Activated CD4-positive, CD25-positive, alpha-beta regulatory T cell treated with anti-CD3 and anti-CD28 coated beads, Interleukin-2, amount 50 U/mL, for 72 hours (primary cell): ENCODE results near the gene AKAIN1.

Experiments
- DNase-seq: peaks from one replicate; pipeline ENCODE4 v3.0.0; 2021

Gene AKAIN1

GRCh38 chr18:5158587-5158986 is 38.5 kb downstream of the AKAIN1 start:
- DNase-seq: no peak

GRCh38 chr18:5158172-5158571 is 38.9 kb downstream of the AKAIN1 start:
- no peak for DNase-seq

- DNase-seq: no peak
These were observed 41.2 kb downstream of the AKAIN1 start for GRCh38 chr18:5155907-5156287.

- DNase-seq: no peak
These were observed 41.7 kb downstream of the AKAIN1 start for GRCh38 chr18:5155218-5155906.

GRCh38 chr18:5152343-5153020 is 44.6 kb downstream of the AKAIN1 start:
- DNase-seq: no peak

GRCh38 chr18:5150894-5151293 is 46.2 kb downstream of the AKAIN1 start:
- DNase-seq: no peak

GRCh38 chr18:5146093-5146492 is 51.0 kb downstream of the AKAIN1 start:
- no peak for DNase-seq

- no peak for DNase-seq
These were observed 51.8 kb downstream of the AKAIN1 start for GRCh38 chr18:5145168-5145825.

- DNase-seq: no peak
These were observed 52.4 kb downstream of the AKAIN1 start for GRCh38 chr18:5144629-5145028.

- no peak for DNase-seq
These were observed 54.2 kb downstream of the AKAIN1 start for GRCh38 chr18:5142859-5143258.

GRCh38 chr18:5142131-5142530 is 54.9 kb downstream of the AKAIN1 start:
- no peak for DNase-seq

- no peak for DNase-seq
These were observed 59.8 kb downstream of the AKAIN1 start for GRCh38 chr18:5137261-5137660.

GRCh38 chr18:5132987-5133386 is 64.1 kb downstream of the AKAIN1 start:
- DNase-seq: no peak

- no peak for DNase-seq
These were observed 74.8 kb downstream of the AKAIN1 start for GRCh38 chr18:5122272-5122671.

- DNase-seq: no peak
These were observed 86.8 kb downstream of the AKAIN1 start for GRCh38 chr18:5110266-5110665.

- no peak for DNase-seq
These were observed 89.1 kb downstream of the AKAIN1 start for GRCh38 chr18:5107988-5108387.

- DNase-seq: no peak
These were observed 90.3 kb downstream of the AKAIN1 start for GRCh38 chr18:5106730-5107129.

GRCh38 chr18:5104246-5104645 is 92.8 kb downstream of the AKAIN1 start:
- DNase-seq: no peak

GRCh38 chr18:5103693-5104092 is 93.4 kb downstream of the AKAIN1 start:
- no peak for DNase-seq

- no peak for DNase-seq
These were observed 93.8 kb downstream of the AKAIN1 start for GRCh38 chr18:5103286-5103685.

GRCh38 chr18:5097116-5097703 is 99.8 kb downstream of the AKAIN1 start:
- DNase-seq: no peak

GRCh38 chr18:5095239-5095638 is 101.8 kb downstream of the AKAIN1 start:
- DNase-seq: no peak

GRCh38 chr18:5093902-5094301 is 103.2 kb downstream of the AKAIN1 start:
- no peak for DNase-seq
